NCI-H187 treated with DMSO at 0.1 percent for 48 hours (cell line): ENCODE results near the gene HMGB2.

ENCODE experiments used
- DNase-seq: peaks from one replicate; lab custom pipeline; 2025; lab: John Stamatoyannopoulos, UW

Gene HMGB2

DNA sequence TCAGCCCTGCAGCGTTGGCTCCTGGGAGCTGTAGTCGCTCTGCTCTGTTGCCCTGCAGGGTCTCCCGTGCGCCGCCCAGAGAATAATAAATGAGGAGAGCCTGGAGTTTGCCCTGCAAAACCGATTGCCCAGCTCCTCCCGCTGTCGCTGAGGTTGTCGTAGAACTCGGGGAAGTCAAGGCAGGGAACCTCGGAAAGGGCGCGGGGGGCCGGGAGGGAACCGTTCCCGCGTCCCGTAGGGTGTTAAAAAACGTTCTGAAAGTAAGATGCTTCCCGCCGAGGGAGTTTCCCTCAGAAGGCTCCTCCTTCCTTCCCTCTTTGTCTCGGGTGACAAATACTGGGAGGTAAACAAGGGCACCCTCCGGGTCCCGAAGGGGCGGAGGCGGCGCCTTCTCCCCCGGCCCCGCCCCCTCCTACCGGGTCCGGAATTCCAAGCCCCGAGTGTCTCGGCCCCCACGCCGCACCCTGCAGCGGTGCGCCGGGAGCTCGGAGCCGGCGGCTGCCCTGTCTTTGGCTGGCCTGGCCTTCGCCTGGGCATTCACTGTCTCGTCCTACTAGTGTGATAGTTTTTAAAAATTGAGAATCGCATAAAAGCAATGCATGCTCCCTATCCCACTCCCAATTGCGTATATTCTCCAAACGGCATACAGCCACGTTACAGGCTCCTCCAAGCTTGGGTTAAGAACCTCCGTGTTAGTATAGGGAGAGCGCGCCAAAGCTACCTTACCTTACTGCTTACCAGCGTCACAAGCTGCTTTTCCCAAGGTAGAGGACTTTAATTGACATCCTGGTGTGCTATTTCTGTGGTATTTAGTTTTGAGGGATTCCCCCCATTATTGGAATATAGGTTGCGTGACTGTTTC, 964 bp upstream of the HMGB2 start:
- DNase-seq, result peak; percentile 25

DNA sequence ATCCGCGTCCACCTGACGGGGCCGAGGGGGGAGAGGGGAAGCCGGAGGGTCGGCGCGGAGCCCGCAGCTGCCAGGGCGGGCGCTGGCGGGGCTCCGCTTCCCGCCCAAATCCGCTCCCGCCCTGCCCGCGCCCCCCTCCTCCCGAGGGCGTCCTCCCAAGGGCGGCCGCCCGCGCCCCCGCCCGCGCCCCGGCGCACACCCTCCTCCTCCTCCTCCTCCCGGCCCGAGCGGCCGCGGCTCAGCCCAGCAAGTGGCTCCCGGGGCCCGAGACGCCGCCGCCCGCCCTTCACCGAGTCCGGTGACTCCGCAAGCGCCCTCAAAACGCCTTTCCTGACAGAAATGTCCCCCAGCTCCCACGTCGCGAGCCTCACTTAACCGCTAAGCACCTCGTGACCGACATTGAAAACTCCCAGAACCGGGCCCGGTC, 487 bp downstream of the HMGB2 start:
- DNase-seq, result no peak

DNA sequence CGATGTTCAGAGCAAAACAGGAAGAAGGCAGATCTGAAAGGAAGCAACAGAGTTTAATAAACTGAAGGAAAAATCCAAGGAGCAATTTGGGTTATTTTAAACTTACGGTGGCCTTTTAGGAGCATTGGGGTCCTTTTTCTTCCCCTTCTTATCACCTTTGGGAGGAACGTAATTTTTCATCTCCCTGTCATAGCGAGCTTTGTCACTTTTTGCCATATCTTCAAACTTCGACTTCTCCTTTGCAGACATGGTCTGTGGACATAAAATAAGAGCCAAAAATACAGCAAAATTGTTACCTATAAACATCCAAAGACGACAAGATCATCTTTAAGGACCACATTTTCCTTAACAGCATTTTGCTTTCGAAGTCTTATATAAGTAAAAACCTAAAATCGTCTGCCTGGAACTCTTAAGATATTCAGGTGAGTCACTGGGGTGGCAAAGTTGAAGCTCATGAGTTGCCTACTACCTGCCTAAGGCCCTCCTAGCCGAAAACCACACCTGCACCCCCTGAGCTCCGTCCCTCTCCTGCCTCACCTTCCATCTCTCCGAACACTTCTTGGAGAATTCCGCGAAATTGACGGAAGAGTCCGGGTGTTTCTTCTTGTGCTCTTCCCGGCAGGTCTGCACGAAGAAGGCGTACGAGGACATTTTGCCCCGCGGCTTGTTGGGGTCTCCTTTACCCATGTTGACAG, 1.0 kb downstream of the HMGB2 start:
- no peak for DNase-seq

DNA sequence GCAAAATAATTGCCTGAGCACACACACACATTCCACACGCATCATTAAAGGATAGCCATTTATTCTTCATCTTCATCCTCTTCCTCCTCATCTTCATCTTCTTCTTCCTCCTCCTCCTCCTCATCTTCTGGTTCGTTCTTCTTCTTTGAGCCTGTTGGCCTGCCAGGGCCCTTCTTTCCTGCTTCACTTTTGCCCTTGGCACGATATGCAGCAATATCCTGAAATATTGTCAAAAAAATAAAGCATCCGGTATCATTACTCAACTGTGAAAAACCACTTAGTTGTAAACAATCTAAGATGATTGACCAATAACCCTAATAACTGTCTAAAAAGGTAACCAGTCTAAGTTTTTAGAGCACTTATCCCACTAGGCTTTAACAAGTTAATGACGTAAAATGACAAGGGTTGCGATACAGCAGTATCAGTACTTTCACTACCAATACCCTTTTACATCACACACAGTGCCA, 2.1 kb downstream of the HMGB2 start:
- no peak for DNase-seq

DNA sequence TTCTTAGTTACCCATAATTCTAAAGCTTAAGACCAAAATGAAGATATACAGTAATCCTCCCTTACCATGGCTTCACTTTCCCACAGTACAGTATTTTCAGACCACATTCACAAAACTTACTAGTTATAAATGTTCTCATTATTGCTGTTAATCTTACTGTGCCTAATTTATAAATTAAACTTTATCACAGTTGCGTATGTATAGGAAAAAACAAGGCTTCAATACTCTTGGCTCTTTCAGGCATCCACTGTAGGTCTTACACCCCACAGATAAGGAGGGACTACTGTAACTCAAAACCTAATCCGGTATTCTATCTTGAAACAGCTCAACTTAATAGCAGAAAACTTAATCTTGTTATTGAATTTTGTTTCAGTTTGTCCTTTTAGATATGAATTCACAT, 3.6 kb downstream of the HMGB2 start:
- no peak for DNase-seq

DNA sequence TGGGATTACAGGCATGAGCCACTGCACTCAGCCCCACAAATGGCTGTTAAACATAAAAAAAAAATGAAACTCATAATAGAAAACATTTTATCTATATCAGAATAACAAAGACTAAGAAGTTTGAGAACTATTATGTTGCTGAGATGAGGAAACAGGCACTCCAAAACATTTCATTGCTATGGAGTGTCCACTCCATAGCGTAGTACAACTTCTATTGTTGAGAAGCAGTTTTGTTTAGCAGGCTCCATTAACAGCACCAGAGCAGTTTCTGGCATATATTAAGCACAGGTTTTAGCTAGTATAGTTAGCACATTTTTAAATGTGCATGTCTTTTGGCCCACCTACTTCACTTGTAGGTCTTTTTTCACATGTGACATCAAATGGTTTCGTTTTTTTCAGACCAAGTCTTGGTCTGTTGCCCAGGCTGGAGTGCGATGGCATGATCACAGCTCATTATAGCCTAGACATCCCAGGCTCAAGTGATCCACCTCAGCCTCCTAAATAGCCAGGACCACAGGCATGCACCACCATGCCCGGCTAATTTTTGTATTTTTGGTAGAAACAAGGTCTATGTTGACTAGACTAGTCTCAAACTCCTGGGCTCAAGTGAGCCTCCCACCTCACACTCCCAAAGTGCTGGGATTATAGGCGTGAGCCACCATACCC, 5.8 kb downstream of the HMGB2 start:
- no peak for DNase-seq

DNA sequence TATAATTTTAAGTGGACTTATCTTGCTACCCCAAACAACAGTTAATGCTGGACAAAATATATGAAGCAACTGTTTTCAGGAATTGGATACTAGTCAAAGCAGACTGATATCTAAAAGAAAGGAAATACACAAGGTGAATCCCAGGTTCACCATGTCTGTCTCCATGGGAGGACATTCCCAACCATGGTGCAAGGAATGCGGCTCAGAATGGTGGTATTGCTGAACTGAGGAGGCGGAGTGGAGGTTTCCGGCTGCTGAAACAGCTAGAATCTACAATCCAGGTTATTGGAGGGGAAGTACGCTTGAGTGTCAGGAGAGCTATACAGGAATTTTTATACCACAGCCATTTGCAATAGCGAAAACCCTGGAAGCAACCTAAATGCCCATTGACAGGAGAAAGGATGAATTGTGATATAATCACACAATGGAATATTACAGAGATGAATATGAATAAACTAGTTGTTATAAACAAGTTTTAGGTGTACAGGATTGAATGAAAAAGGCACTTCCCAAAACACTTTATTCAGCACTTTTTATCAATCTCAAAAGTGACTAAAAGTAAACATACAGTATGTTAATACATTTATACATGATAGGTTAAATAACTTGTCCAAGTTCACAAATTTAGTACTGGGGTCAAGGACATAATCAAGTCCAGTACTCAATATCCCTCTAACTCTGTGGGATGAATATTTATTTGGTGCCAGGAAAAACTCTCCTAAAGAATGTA, 9.0 kb downstream of the HMGB2 start:
- DNase-seq, result no peak

DNA sequence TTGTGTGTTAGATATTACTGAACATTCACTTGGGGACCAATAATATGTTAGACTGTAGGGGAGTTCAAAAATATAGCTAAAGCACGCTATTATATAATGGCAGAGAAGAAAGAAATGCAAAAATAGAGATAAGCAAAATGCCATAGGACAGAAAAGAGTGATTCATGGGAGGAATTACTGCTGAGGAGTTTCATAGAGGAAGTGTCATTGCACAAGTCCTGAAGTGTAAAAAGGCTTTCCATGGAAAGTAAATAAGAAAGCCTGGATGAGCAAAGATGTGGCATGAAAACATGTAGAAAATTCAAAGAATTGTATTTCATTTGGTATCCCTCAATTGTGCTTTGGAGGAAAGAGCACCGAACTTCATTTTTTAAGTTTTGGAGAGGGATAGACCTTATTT, 14.5 kb downstream of the HMGB2 start:
- no peak for DNase-seq

DNA sequence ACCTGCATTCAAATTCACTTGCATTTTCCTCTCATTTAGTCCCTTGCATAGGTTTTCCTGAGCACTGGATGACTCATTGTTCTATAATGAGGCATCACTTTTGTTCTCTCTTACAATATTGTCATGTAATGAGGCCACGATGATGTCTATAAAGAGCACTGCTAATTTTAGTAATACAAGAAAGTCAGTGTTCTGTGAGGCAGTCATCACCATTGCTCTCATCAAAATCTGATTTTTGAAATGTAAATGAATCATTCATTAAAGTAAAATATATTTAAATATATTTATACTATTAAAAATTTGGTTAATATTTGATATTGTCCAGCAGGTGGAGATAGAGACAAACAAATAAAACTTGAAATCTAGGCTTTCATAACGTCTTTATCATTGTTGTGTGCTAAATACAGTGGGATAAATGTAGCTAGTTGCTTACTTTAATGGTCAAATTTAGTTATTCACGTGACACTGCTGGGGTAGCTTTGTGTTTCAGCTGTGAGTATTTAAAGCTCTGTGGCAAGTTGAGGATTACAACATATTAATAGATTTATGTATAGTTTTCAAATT, 15.4 kb downstream of the HMGB2 start:
- no peak for DNase-seq

DNA sequence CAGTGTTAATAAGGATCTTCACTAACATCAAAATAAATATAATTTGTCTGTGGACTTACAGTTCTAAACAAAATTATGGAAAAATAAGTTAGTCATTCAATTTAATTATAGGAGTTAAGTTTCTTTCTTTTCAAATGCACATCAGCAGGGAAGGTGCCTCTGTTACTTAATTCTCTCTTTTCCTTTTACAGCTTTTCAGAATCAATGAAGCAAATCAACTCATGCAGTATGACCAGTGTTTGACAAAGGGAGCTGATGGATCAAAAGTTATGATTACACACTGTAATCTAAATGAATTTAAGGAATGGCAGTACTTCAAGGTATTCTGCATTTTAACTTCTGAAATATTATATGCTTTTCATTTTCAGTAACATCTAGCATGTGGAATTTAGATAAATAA, 15.9 kb downstream of the HMGB2 start:
- peak; percentile 6 for DNase-seq

DNA sequence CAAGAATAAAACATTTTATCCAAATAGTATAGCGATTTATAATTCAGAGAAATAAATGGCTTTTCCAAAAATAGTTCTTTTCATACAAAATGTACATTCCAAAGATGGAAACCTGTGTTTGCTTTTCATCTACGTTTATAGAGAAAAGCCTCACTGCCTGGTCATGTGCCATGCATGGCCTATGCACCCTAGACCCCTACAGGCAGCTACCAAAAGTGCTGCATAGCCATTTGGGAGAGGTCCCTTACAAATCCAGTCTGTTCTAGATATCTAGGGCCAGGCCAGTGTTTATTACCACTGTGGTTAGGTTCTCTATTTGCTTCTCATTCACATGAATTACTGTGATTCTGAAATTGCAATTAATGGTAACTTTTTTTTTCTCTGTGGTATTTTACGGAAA, 17.2 kb downstream of the HMGB2 start:
- DNase-seq, result no peak

DNA sequence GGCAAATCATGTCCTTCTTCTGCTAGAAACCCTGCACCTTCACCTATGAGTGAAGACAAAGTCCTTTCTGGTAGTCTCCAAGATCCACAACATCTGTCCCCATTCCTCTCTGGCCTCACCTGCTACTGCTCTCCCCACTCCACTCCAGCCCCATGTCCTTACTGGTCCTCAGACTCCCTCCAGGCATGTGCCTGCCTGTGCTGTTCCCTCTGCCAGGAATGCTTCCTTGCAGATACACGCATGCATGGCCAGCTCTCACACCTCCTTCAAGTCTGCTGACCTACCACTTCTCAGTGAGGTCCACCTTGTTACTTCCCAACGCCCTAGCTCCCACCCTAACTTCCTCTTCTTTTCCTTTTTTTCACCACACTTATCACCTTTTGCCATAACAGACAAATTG, 18.1 kb downstream of the HMGB2 start:
- no peak for DNase-seq

DNA sequence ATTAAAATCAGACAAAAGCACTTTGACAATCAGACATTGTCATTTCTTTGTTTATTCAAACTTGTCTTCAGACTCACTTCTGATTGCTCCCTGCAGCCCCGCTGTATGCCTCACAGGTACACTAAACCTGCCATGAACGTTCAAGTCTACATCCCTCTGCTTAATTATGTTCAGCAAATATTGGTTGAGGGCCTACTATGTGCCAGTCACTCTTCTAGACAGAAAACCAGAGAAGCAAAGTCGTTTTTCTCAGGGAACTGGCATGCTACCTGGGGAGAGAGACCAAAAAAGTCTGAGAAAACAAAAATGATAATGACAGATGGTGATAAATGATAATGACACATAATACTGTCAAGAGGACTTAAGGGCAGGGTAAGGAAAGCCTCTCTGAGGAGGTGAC, 19.4 kb downstream of the HMGB2 start:
- DNase-seq, result no peak

DNA sequence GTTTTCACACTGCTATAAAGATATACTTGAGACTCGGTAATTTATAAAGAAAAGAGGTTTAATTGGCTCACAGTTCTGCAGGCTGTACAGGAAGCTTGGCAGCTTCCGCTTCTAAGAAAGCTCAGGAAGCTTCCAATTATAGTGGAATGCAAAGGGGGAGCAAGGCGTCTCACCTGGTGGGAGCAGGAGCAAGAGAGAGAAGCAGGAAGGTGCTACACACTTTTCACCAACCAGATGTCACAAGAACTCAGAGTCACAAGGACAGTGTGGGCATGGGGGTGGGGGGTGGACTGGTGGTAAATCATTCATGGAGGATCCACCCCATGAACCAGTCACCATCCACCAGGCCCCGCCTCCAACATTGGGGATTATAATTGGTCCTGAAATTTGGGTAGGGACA, 22.8 kb downstream of the HMGB2 start:
- DNase-seq, result no peak

DNA sequence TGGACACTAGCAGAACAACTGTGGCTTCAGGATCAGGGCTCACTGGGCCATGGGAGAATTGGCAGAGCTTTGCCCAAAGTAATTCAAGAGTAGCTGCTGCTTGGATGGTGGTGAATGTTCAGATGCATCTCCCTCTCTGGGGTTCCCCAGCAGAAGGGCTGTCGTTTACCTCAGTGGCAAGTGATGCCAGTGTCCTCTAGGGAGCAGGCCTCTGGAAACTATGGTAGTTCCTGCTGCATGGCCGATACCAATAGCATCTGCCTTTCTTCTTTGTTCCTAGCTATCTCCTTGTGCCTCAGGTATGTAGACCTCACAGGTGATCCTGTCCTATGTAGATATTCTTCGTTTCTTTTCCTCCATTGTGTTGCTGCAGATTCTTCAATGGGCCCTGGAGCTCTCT, 26.4 kb downstream of the HMGB2 start:
- no peak for DNase-seq

DNA sequence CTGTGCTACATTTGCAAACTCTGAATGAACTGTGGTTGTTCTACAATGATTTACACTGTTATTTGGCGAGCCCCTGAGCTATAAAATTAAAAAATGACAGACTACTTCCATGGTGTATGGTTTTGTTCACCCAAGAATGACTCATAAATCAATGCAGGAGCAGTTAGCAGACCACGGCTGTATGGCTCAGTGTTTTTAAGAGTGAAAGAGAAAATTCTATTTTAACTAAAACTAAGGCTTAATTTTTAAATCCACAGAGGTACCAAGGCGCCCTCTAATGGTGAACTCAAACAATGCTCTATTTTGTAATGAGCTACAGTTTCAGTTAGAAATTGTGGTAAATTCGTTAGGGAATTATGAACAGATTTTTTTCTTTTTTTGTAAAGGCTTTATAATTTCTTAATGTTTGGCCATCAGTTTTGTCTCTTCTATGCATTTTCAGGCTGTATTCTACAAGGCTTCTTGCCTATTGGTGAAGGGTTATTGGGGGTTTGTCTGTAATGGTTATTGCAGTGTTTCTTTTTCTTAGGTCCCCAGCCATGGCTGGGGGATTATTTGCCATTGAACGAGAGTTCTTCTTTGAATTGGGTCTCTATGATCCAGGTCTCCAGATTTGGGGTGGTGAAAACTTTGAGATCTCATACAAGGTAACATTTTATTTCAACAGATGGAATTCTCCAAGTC, 32.5 kb downstream of the HMGB2 start:
- DNase-seq, result no peak

DNA sequence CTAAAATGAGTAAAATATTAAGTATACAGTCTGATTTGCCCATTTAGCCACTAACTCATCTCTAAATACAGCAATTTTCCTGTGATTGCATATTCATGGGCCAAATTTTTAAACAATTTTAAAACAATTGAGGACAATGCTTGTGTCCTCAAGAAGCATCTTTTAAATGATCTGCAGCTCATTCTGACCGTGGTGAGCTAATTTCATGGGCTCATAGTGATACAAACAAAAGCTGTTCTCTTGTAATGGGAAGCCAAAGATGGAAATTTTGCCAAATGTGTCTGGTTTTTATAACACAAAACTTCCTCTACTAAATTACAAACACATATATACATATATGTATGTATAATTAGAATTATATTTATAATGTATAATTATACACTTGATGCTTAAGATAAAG, 39.7 kb downstream of the HMGB2 start:
- DNase-seq, result no peak

DNA sequence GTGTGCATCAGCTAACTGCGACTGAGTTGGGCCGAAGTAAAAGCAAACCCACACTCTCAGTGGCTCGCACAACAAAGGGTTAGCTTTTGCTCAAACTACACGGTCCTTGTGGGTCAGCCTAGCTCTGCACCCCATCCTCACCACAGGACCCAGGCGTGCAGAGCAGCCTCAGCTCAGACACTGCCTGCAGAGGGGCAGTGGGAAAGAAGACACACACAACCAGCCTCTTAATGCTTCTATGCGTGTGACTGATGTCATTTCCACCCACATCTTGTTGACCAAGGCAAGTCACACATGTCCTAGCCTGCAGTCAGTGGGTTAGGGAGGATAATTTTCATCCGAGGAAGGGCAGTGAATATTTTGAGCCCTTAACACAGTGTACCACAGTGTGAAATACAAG, 40.5 kb downstream of the HMGB2 start:
- no peak for DNase-seq

DNA sequence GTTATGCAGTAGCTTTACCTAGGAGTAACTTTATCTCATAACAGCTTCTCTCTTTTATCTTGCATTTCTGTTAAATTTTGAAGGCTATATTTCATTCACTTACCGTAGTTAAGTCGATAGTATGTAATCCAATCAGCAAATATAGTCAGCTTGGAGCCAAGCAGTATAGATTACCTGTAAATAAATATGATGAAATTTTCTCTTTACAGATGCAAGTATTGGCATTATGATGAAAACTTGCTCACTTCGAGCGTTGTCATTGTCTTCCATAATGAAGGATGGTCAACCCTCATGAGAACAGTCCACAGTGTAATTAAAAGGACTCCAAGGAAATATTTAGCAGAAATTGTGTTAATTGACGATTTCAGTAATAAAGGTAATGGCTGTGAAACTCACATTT, 42.3 kb downstream of the HMGB2 start:
- no peak for DNase-seq

DNA sequence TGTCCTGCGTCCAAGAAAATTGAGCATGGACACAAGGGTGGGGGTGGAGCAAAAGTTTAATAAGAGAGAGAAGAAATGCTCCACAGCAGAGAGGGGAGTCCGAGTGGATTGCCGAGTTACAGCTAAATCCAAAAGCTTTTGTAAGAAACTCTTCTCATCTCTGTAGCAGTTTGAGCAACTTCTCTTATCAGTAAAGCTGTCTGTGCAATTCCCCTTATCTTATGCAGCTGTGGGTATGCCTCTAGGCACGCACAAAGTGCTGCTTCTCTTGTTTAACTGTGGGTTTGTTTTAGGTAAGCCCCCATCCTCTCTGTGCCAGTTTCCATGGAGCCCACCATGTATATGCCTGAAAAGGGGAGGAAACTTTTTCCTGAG, 44.8 kb downstream of the HMGB2 start:
- DNase-seq, result no peak

DNA sequence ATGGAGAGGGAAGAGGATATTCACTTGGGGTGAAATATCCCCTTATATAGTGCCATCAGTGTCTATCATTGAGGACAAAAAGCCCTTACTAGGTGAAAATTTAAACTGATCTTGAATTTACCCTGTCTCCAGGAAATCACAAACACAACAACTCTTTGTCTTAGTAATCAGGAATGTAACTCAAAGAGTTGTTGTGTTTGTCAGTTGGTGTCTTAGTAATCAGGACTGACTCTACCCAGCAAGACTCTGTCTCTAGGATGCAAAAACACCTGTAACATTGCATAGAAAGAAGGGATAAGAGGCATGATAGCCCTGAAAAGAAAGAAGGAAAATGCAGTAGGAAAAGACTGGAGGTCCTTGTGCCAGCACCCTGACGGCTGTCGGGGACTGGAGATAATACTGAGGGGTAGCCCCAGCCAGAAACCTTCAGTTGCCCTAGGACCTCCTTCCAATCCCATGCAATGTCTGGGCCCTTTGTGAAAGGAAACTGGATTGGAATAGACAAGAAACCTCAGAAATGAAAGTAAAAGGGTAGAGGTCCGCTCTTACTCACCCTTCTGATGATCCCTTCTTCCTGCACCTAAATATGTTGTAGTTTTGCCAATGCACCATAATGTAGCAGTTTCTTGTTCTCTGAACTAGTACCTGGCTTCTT, 45.3 kb downstream of the HMGB2 start:
- no peak for DNase-seq
